HG03175 (cell line): ENCODE data around the gene STAM2.
A peak's percentile ranks its signal among the peaks of the same experiment; 100 is the strongest.
"Not testable (repeated sequence)": the region's sequence is repeated elsewhere in the genome, so short reads cannot be mapped to it uniquely, and the experiment has no call there.

Experiments used
- ATAC-seq: cut with Tn5 transposase; IDR thresholded peaks from one replicate; pipeline ENCODE4 v1.9.1; 2021; ENCODE audit warnings: mild to moderate bottlenecking, moderate library complexity; ENCODE audit not compliant: unreplicated experiment

STAM2 gene

DNA sequence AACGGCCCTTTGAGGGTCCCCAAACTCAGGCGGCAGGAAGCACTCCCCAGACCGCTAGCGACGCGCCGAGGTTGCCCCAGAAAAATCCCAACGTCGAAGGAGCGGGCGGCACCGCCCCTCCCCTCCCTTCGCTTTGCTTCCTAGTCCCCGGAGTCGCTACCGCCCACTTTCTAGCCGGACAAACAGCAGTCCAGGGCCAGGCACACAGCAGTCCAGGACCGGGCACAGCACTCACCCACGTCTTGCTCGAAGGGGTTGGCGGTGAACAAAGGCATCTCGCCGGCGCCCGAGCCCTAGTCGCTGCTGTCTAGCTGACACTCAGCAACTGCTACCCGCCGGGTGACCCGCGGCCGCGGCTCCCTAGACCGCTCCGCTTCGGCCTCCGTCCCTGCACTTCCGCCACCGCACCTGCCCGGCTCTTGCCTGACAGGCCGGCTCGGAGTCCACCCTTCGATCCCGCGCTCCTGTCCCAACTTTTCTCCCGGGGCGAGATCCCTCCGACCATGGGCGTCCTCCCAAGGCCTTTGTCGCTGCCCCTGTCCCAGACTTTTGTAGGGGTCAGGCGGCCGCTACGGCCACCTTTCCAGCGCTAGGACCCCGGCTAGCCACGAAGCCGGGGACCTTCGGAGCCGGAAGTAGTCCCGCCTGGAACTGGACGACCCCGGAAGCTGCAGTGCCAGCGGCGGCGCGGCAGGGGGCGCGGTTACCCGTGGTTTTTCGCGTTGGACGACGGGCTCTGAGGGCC is at the start of gene STAM2:
Gene STAM2, minus strand, starts transcription at position 396 of the 745 bp plus-strand sequence. Its CDS starts 121 bp downstream, at position 275.
- peak; percentile 85 for ATAC-seq

DNA sequence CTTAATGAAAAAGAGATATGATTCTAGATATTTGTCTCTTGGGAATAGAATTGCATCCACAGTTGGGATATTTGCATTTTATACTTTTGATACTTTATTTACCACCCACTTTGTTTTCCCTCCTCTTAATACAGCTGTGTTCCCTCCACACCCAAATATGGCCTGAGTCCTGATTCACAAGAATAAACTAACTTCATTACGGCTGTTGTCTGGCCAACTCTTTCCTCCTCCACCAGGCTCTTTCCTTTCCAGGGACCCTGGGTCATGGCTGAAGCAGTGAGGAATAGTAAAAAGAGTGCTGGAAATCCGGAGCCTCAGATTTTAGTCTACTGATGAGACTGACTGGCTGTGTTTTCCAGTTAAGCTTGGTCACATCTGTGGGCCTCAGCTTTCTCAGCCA is 48.4 kb upstream of the STAM2 start:
- ATAC-seq: no peak

DNA sequence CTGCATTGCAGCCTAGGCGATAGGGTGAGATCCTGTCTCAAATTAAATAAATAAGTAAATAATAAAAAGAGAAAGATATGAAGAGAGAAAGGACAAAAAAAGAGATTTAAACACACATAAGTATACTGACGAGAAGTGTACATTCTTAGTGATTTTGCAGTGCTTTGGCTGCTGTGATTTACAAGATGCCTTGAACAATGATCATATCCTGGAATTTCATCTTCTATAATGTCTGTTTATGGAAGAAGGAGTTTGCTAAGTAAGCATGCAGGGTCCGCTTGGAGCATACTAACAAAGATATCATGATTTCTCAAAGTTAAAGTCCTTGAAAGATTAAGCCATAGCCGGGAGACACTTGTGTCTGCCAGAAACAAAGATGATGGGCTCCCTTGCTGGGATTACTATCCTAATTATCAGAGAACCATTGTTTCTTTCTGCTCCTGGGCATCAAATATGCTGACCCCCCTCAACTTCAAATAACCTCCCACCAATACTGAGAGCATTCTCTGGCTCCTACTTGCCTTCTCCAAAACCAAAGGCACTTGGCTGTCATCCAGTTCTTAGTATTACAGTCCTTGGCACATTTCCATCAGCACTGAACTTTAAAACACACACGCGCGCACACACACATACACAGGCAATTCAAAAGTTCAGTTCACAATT is 47.5 kb upstream of the STAM2 start:
- no peak for ATAC-seq

DNA sequence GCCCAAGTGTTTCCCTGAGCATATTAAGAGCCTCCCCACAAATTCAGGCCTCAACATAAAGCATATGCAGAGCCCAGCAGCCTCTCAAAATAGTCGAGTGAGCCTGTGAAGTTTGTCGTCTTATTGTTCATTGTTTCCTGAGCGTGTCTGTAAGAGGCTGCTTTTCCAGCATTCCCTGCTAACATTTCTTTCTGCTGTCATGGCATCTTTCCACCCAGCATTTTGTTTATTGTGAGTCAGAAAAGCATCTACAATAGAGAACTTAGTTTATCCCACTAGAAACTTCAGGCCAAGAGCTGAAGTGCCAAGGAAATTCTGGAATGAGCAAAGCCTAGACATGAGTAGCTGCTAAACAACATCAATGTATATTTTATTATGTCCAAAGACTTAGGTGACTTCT is 46.3 kb upstream of the STAM2 start:
- no peak for ATAC-seq

DNA sequence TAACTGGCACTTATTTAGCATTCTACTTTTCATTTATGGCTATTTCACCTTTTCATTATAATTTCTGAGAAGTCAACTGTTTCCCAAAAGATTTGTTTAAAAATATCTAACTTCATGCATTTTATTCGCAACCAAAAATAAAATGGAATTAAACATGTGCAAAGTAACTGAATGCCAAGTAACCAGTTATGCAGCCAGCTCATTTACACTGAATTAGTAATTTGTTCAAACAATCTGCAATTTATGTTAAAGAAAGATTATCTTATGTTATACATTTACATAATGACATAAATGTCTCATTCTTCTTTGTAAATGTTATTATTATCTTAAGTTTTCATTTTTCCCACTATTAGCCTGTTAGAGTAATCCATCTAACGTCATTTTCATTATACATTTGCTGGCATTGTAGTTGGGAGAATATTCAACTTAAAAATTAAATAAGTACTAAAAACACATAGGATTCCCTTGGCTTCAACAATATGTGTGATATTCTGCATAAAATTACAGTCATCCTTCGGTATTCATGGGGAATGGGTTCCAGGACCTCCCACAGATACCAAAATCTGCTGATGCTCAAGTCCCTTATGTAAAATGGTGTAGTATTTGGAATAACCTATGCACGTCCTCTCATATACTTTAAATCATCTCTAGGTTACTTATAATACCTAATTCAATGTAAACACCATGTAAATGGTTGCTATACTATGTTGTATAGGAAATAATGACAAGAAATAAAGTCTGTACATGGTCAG is 43.7 kb upstream of the STAM2 start:
- no peak for ATAC-seq

DNA sequence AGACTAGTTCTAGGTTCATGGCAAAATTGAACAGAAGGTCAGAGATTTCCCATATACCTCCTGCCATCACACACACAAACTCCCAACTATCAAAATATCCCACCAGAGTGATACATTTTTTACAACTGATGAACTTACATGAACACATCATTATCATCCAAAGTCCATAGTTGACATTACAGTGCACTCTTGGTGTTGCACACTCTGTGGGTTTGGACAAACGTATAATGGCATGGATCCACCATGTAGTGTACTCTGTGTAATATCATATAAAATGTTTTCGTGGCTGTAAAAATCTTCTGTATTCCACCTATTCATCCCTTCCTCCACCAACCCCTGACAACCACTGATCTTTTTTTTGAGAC is 25.9 kb upstream of the STAM2 start:
- ATAC-seq: no peak

DNA sequence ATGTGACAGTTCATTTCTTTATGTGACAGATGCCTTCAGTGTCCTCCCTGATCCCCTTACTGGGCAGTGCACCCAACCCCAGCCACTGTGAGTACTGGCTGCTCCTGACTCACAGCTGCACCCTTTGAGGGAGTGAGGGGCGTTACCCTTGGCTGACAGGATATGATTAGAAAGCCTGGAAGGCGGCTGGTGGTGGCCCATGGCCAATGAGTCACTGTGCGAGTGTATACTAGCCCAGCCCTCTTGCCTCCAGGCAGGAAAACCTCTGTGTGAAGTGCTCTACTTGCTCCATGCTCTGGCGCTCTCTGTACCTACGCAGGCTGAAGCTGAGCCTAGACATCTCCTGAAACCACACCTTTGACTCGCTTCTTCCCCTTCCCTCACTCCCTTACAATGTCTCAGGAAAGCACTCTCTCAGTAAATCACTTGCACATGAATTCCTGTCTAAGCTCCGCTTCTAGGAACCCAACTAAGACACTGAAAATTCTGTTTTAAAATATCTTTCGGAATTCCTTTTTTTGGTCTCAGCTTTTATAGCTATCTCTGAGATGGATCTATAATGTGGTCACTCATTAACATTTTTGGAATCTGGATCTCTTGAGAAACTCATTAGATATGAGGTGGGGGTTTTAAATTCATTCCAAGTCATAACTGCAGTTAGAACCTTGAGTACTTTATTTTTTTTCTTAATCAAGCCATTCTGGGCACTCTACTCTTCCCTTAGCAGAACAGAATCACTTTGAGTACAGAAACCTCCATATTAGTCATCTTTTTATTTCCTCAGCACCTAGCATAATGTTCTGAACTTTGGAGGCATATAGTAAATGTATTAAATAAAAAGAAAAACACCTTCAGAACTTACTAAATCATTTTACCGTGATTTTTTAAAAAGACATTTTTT is 25.3 kb upstream of the STAM2 start:
- ATAC-seq: no peak

DNA sequence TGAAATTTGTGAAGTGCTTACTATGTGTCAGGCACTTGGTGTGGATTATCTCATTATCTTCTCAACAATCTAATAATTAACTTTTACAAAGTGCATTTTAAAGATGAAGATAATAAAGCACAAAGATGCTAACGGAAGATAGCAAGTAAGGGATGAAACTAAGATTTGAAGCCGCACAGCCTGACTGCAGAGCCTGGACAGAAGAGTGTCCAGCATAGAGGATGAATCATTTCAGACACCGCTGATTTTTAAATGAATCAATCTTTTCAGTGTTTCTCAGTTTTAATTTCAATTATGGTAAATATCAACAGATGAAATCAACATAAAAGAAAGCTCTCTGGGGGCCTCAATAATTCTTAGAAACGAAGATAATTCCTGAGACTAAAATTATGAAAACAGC is 24.5 kb upstream of the STAM2 start:
- no peak for ATAC-seq

DNA sequence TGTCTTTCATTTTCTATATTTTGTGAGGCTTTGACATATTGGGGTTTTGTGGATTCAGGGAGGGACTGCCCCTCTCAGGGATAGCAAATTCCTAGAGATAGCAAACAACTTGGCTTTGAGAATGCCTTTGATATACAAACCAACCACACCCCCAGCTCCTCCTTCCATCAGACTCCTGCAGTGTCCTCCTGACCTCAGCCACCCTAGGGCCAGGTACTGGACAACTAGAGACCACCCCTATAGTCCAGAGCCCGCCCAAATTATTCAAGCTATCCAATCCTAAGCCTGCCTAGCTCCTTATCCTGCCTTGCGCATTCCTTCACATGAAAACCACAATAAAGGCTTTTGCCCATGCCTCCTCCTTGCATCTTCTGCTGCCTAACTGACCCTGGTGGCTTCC is 22.9 kb upstream of the STAM2 start:
- no peak for ATAC-seq

DNA sequence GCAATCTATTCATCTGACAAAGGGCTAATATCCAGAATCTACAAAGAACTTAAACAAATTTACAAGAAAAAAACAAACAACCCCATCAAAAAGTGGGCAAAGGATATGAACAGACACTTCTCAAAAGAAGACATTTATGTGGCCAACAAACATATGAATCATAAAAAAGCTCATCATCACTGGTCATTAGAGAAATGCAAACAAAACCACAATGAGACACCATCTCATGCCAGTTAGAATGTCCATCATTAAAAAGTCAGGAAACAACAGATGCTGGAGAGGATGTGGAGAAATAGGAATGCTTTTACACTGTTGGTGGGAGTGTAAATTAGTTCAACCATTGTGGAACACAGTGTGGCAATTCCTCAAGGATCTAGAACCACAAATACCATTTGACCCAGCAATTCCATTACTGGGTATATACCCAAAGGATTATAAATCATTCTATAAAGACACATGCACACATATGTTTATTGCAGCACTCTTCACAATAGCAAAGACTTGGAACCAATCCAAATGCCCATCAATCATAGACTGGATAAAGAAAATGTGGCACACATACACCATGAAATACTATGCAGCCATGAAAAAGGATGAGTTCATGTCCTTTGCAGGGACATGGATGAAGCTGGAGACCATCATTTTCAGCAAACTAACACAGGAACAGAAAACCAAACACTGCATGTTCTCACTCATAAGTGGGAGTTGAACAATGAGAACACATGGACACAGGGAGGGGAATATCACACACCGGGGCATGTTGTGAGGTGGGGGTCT is 22.1 kb upstream of the STAM2 start:
- not testable (repeated sequence) for ATAC-seq

DNA sequence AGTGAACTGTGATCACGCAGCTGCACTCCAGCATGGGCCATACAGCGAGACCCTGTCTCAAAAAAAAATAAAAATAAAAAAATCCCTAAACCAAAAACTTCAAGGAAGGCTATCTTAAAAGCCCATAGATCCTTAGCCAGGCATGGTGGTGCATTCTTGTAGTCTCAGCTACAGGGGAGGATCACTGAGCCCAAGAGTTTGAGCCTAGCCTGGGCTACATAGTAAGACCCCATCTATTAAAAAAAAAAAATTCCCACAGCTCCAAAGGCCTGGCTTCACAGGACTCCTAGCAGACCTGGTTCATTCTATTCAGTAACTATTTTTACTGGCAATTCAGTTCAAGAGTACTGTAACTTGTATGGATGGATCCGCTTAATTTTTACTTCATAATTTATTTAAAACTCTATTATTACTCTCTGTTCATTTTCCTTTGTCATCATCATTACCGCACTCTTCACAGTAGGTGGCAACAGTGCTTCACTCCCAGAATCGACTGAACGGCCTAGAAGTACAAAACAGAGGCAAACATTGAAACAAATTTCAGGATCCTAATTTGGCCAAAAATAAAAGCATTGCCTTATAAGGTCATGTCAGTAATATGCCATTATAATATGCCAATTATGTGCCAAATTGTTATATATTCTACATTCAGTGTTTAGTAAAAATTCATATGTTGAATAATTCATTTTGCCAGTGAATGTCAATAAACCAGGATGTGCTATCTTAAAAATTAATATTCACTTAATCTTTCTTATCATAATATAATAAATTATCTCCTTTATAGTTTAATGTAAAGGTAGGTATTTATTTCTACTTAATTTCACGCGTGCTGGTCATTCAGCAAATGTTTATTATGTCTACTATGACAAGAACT is 14.3 kb upstream of the STAM2 start:
- no peak for ATAC-seq

DNA sequence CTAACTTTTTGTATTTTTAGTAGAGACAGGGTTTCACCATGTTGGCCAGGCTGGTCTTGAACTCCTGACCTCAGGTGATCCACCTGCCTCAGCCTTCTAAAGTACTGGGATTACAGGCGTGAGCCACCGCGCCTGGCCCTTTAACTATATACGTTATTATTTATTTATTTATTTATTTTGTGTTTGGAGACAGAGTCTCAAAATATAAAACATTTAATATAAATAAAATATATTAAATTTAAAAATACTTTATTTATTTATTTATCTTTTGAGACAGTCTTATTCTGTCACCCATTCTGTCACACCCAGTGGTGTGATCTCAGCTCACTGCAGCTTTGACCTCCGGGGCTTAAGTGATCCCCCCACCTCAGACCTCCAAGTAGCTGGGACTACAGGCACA is 11.2 kb upstream of the STAM2 start:
- ATAC-seq: not testable (repeated sequence)

DNA sequence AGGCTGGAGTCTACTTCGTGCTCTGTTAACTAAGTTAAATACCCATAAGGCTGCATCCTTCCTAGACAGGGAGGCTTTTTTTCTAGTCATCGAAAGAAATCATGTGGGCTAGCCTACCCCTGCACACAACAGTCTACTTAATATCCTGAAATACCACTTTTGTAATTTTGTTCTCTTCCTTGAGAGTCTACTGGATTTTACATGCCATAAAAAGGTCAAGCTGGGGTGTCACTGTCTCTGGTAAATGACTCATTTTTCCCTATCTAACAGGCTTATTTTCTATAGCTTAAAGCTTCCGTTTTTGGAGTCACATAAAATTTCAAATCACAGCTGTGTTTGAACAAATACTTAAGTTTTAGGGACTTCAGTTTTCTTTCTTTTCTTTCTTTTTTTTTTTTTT is 10.7 kb upstream of the STAM2 start:
- no peak for ATAC-seq

DNA sequence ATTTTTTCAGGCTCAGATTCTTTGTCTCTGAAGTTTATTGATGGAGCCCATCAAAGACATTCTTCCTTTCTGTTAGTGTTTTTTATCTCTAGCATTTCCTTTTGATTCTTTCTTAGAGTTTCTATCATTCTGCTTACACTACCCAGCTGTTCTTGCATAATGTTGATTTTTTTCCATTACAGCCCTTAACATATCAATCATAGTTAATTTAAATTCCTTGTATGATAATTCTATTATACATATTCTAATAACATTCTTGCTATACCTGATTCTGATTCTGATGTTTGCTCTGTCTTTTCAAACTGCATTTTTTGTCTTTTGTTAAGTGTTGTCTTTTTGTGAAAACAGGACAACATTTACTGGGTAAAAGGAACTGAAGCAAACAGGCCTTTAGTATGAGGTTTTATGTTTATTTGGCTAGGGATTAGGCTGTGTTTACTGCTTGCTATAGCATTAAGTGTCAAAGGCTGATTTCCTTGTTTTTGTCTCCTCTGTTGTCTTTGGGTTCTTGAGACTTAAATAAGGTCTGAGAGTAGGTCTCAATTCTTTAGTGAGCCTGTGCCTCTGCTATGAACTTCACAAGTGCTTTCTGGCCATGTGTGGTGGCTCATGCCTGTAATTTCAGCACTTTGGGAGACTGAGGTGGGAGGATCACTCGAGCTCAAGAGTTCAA is 8.0 kb upstream of the STAM2 start:
- no peak for ATAC-seq

DNA sequence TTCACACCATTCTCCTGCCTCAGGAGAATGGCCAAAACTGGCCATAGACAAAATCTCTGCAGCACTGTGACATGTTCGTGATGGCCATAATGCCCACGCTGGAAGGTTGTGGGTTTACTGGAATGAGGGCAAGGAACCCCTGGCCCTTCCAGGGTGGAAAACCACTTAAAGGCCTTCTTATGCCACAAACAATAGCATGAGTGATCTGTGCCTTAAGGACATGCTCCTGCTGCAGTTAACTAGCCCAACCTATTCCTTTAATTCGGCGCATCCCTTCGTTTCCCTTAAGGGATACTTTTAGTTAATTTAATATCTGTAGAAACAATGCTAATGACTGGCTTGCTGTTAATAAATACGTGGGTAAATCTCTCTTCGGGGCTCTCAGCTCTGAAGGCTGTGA is 2.1 kb upstream of the STAM2 start:
- not testable (repeated sequence) for ATAC-seq

DNA sequence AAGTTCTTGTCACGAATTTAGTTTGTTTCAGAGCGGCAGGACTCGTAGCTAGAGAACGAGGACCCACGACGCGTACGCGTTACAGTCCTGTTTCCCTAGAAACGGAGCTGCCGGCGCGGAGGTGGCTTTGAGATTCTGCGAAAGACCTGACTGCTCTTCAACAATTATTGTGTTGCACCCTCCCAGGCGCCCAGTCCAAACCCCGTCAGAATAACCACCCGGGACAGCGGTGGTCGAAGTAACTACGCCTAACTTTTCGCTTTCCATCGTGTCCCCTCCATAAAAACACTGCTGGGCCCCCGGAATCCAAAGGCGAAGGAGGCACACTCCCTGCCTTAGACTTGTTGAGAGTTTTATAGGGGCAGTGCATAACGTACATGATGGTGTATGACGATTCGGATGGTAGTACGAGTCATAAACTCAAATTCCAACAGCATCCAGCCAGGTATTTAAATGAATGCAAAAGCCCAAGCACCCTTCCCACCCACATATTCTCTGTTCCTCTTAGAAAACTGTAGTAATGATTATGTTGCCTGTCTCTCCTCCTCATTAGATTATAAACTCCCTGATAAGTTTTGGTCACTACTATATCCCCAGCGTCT is 651 bp upstream of the STAM2 start:
- ATAC-seq: peak; percentile 25

DNA sequence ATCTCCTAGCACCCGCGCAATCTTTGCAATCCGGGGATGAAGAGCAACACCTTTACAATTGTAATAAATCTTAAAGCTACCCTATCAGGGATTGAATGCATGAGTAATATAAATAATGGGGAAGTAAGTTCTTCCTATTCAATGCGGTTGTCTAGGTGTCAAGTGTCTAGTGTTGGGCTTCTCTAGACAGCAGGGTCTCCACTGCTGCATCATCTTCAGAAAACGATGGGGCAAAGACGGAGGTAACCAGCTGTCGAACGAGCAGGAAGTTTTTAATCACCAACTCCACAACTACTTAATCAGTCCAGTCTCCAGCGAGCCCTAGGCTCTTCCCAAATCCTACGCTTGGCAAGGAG is 573 bp downstream of the STAM2 start:
- ATAC-seq: peak; percentile 25

DNA sequence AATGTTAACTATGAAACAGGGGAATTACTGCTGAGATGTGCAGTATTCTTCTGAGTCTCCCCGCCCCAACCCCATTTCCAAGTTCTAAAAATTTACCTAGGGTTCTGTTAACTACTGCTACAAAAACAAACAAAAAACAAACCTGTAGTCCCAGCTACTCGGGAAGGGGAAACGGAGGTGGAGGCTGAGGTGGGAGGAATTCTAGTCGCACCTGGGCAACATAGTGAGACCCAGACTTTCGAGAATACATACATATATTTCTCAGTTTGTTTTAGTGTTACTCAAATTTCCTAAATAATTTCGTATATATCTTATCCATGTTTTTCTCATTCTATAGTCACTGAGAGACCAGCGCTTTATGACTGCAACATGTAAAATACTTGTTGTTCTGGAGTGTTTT is 989 bp downstream of the STAM2 start:
- no peak for ATAC-seq
